Measurements from ENCODE around the gene OR7C1.

Gene OR7C1

GRCh38 chr19:14843578-14843977 is 8.6 kb upstream of the OR7C1 start:
- H3K4me2 ChIP-seq (ENCODE audit: insufficient read depth, low read length, poor library complexity, severe bottlenecking), result no peak overlapping the region
- WGBS, 2 donors (ENCODE audit: extremely low coverage in 2 of 2, insufficient read length in 2 of 2, insufficient replicate concordance in 1 of 2), result no CpG with 5 or more reads among the region's 6 CpGs
- no peaks in the 10 kb centered on the region for H3K79me1 ChIP-seq (ENCODE audit: low read depth, low read length)
- H3K9me3 ChIP-seq (replicated peaks in 1 of 2; ENCODE audit: control insufficient read depth in 2 of 2, insufficient read depth in 1 of 2, low read depth in 1 of 2, low read length in 2 of 2), result peaks cover 0 to 2% of the 10 kb centered on the region in 2 donors
- H3K4me1 ChIP-seq (ENCODE audit: control insufficient read depth in 2 of 2, insufficient read depth in 1 of 2, low read depth in 1 of 2, low read length in 2 of 2), result no peaks in the 10 kb centered on the region
- no peak overlapping the region for H3K27ac ChIP-seq (replicated peaks; ENCODE audit: low read length)
- H2BK15ac ChIP-seq (ENCODE audit: low read length), result no peak overlapping the region
- DNase-seq (ENCODE audit: low spot score), result no peak
- H4K91ac ChIP-seq (ENCODE audit: low read depth, low read length, poor library complexity), result no peak overlapping the region
- no peak overlapping the region for H2AK5ac ChIP-seq (ENCODE audit: low read depth, low read length)
- no peak overlapping the region for H4K8ac ChIP-seq (ENCODE audit: low read depth, low read length)
- H3K23ac ChIP-seq (ENCODE audit: low read depth, low read length, poor library complexity), result no peak overlapping the region
- no peak overlapping the region for H3K9ac ChIP-seq (ENCODE audit: low read depth, low read length, poor library complexity)
- H2BK120ac ChIP-seq (ENCODE audit: low read depth, low read length), result no peak overlapping the region
- no peak overlapping the region for H2BK12ac ChIP-seq (ENCODE audit: low read length)
- H3K18ac ChIP-seq (ENCODE audit: low read length), result no peak overlapping the region
- no peak overlapping the region for H3K4me3 ChIP-seq (ENCODE audit: low read length in 2 of 2)
- no peaks in the 10 kb centered on the region for H3K27me3 ChIP-seq (ENCODE audit: control insufficient read depth in 3 of 3, insufficient read depth in 3 of 3, low read depth in 1 of 3, low read length in 3 of 3)
- no peak overlapping the region for H2BK5ac ChIP-seq (ENCODE audit: low read length)
- H3K14ac ChIP-seq (ENCODE audit: low read length), result no peak overlapping the region
- no peaks in the 10 kb centered on the region for H3K36me3 ChIP-seq (replicated peaks in 1 of 2; ENCODE audit: control insufficient read depth in 2 of 2, insufficient read depth in 2 of 2, low read length in 2 of 2)
- H2AFZ ChIP-seq (ENCODE audit: low read length), result no peak overlapping the region
- no peak overlapping the region for H3K4ac ChIP-seq (ENCODE audit: low read length)

GRCh38 chr19:14843169-14843568 is 8.2 kb upstream of the OR7C1 start:
- no peak overlapping the region for H3K4me3 ChIP-seq (ENCODE audit: low read length in 2 of 2)
- H2BK120ac ChIP-seq (ENCODE audit: low read depth, low read length), result no peak overlapping the region
- H3K23ac ChIP-seq (ENCODE audit: low read depth, low read length, poor library complexity), result no peak overlapping the region
- no peak overlapping the region for H3K9ac ChIP-seq (ENCODE audit: low read depth, low read length, poor library complexity)
- H4K91ac ChIP-seq (ENCODE audit: low read depth, low read length, poor library complexity), result no peak overlapping the region
- no peak overlapping the region for H3K14ac ChIP-seq (ENCODE audit: low read length)
- peaks cover 0 to 2% of the 10 kb centered on the region in 2 donors for H3K9me3 ChIP-seq (replicated peaks in 1 of 2; ENCODE audit: control insufficient read depth in 2 of 2, insufficient read depth in 1 of 2, low read depth in 1 of 2, low read length in 2 of 2)
- no peak for DNase-seq (ENCODE audit: low spot score)
- no peaks in the 10 kb centered on the region for H3K27me3 ChIP-seq (ENCODE audit: control insufficient read depth in 3 of 3, insufficient read depth in 3 of 3, low read depth in 1 of 3, low read length in 3 of 3)
- no peak overlapping the region for H3K18ac ChIP-seq (ENCODE audit: low read length)
- no peak overlapping the region for H4K8ac ChIP-seq (ENCODE audit: low read depth, low read length)
- no peak overlapping the region for H2BK5ac ChIP-seq (ENCODE audit: low read length)
- no peak overlapping the region for H2AK5ac ChIP-seq (ENCODE audit: low read depth, low read length)
- no peak overlapping the region for H2AFZ ChIP-seq (ENCODE audit: low read length)
- WGBS, 2 donors (ENCODE audit: extremely low coverage in 2 of 2, insufficient read length in 2 of 2, insufficient replicate concordance in 1 of 2), result no CpG with 5 or more reads among the region's 2 CpGs
- no peak overlapping the region for H3K4ac ChIP-seq (ENCODE audit: low read length)
- no peak overlapping the region for H3K4me2 ChIP-seq (ENCODE audit: insufficient read depth, low read length, poor library complexity, severe bottlenecking)
- no peak overlapping the region for H2BK15ac ChIP-seq (ENCODE audit: low read length)
- H3K79me1 ChIP-seq (ENCODE audit: low read depth, low read length), result no peaks in the 10 kb centered on the region
- H3K4me1 ChIP-seq (ENCODE audit: control insufficient read depth in 2 of 2, insufficient read depth in 1 of 2, low read depth in 1 of 2, low read length in 2 of 2), result no peaks in the 10 kb centered on the region
- H3K36me3 ChIP-seq (replicated peaks in 1 of 2; ENCODE audit: control insufficient read depth in 2 of 2, insufficient read depth in 2 of 2, low read length in 2 of 2), result no peaks in the 10 kb centered on the region
- H3K27ac ChIP-seq (replicated peaks; ENCODE audit: low read length), result no peak overlapping the region
- no peak overlapping the region for H2BK12ac ChIP-seq (ENCODE audit: low read length)

DNA sequence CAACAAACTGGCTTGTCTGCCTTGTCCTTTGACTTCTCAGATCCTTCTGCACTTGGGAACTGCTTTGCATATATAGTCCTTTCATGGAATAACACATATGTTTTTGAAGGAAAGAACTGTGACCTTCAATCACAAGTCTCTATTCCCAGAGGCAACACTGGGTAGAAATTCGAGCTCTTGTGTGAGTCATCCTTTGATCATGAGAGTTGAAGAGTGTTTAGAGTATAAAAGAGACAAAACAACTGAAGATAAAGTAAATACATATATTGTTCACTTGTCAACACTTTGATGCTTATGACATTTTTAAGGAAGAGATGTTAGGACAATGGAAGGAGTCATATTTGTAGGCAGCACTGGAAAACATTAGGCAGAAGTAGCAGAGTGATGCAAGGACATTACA is 5.2 kb upstream of the OR7C1 start:
- Histone ChIP-seq H2BK12ac (ENCODE audit: low read length) (no peak overlapping the region), H2BK120ac (ENCODE audit: low read depth, low read length) (no peak overlapping the region), H2BK5ac (ENCODE audit: low read length) (no peak overlapping the region), H3K4me3 (ENCODE audit: low read length in 2 of 2) (no peak overlapping the region), H3K9me3 (replicated peaks in 1 of 2; ENCODE audit: control insufficient read depth in 2 of 2, insufficient read depth in 1 of 2, low read depth in 1 of 2, low read length in 2 of 2) (peaks cover 0 to 2% of the 10 kb centered on the region in 2 donors), H3K4ac (ENCODE audit: low read length) (no peak overlapping the region), H2AFZ (ENCODE audit: low read length) (no peak overlapping the region), H3K27ac (replicated peaks; ENCODE audit: low read length) (no peak overlapping the region), H4K8ac (ENCODE audit: low read depth, low read length) (no peak overlapping the region), H4K91ac (ENCODE audit: low read depth, low read length, poor library complexity) (no peak overlapping the region), H3K36me3 (replicated peaks in 1 of 2; ENCODE audit: control insufficient read depth in 2 of 2, insufficient read depth in 2 of 2, low read length in 2 of 2) (no peaks in the 10 kb centered on the region), H3K4me1 (ENCODE audit: control insufficient read depth in 2 of 2, insufficient read depth in 1 of 2, low read depth in 1 of 2, low read length in 2 of 2) (no peaks in the 10 kb centered on the region), H2AK5ac (ENCODE audit: low read depth, low read length) (no peak overlapping the region), H3K18ac (ENCODE audit: low read length) (no peak overlapping the region), H3K14ac (ENCODE audit: low read length) (no peak overlapping the region), H3K23ac (ENCODE audit: low read depth, low read length, poor library complexity) (no peak overlapping the region), H3K9ac (ENCODE audit: low read depth, low read length, poor library complexity) (no peak overlapping the region), H3K27me3 (ENCODE audit: control insufficient read depth in 3 of 3, insufficient read depth in 3 of 3, low read depth in 1 of 3, low read length in 3 of 3) (no peaks in the 10 kb centered on the region), H2BK15ac (ENCODE audit: low read length) (no peak overlapping the region), H3K4me2 (ENCODE audit: insufficient read depth, low read length, poor library complexity, severe bottlenecking) (no peak overlapping the region), H3K79me1 (ENCODE audit: low read depth, low read length) (no peaks in the 10 kb centered on the region)
- no CpG with 5 or more reads among the region's 1 CpG for WGBS, 2 donors (ENCODE audit: extremely low coverage in 2 of 2, insufficient read length in 2 of 2, insufficient replicate concordance in 1 of 2)
- no peak for DNase-seq (ENCODE audit: low spot score)

DNA sequence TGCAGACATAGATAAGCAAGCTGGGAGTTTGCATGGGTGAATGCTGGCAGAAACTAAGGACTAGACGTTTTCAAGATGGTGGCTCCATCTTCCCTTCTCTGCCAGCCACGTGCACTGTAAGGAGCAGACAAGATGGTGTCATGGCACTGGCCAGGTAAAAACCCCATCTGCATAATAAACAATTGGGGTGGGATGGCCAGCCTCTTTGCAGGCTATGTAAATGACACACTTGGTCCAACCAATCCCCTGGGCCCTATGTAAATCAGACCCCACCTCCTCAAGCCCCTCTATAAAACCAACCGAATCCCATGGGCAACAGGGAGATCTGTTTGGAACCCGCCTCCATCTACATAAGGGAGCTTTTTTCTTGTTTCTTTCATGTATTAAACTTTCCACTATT is 2.4 kb upstream of the OR7C1 start:
- no peak overlapping the region for H2BK5ac ChIP-seq (ENCODE audit: low read length)
- no peaks in the 10 kb centered on the region for H3K4me1 ChIP-seq (ENCODE audit: control insufficient read depth in 2 of 2, insufficient read depth in 1 of 2, low read depth in 1 of 2, low read length in 2 of 2)
- H3K36me3 ChIP-seq (replicated peaks in 1 of 2; ENCODE audit: control insufficient read depth in 2 of 2, insufficient read depth in 2 of 2, low read length in 2 of 2), result no peaks in the 10 kb centered on the region
- no peak overlapping the region for H3K14ac ChIP-seq (ENCODE audit: low read length)
- no peak overlapping the region for H2BK12ac ChIP-seq (ENCODE audit: low read length)
- H3K9ac ChIP-seq (ENCODE audit: low read depth, low read length, poor library complexity), result no peak overlapping the region
- no peak overlapping the region for H3K27ac ChIP-seq (replicated peaks; ENCODE audit: low read length)
- H3K79me1 ChIP-seq (ENCODE audit: low read depth, low read length), result no peaks in the 10 kb centered on the region
- no peak overlapping the region for H2AFZ ChIP-seq (ENCODE audit: low read length)
- H3K4me2 ChIP-seq (ENCODE audit: insufficient read depth, low read length, poor library complexity, severe bottlenecking), result no peak overlapping the region
- no peak overlapping the region for H2BK120ac ChIP-seq (ENCODE audit: low read depth, low read length)
- no peak overlapping the region for H3K23ac ChIP-seq (ENCODE audit: low read depth, low read length, poor library complexity)
- no peak overlapping the region for H3K18ac ChIP-seq (ENCODE audit: low read length)
- H3K27me3 ChIP-seq (ENCODE audit: control insufficient read depth in 3 of 3, insufficient read depth in 3 of 3, low read depth in 1 of 3, low read length in 3 of 3), result no peaks in the 10 kb centered on the region
- H2BK15ac ChIP-seq (ENCODE audit: low read length), result no peak overlapping the region
- no peak overlapping the region for H4K91ac ChIP-seq (ENCODE audit: low read depth, low read length, poor library complexity)
- no peak overlapping the region for H3K4ac ChIP-seq (ENCODE audit: low read length)
- no peak overlapping the region for H3K4me3 ChIP-seq (ENCODE audit: low read length in 2 of 2)
- no peak overlapping the region for H2AK5ac ChIP-seq (ENCODE audit: low read depth, low read length)
- DNase-seq (ENCODE audit: low spot score), result no peak
- H3K9me3 ChIP-seq (replicated peaks in 1 of 2; ENCODE audit: control insufficient read depth in 2 of 2, insufficient read depth in 1 of 2, low read depth in 1 of 2, low read length in 2 of 2), result no peaks in the 10 kb centered on the region
- no peak overlapping the region for H4K8ac ChIP-seq (ENCODE audit: low read depth, low read length)
- WGBS, 2 donors (ENCODE audit: extremely low coverage in 2 of 2, insufficient read length in 2 of 2, insufficient replicate concordance in 1 of 2), result no CpG with 5 or more reads among the region's 4 CpGs
